SK-N-SH treated with all-trans-retinoic acid at 6 μM for 48 hours (cell line): Measurements from ENCODE around the gene OR4D6.

Experiments
- ATAC-seq: fragments of 200-7000 bp; cut with Tn5 transposase; 3 replicates; pipeline ENCODE4 v1.9.1; 2020; ENCODE audit warnings: mild to moderate bottlenecking, moderate library complexity
- ARNTL ChIP-seq: fragments of 450-650 bp; formaldehyde crosslinking; IDR thresholded peaks from 2 replicates; pipeline ENCODE4 v1.5.0; 2020; ENCODE audit warnings: low read depth, mild to moderate bottlenecking, moderate library complexity, borderline replicate concordance
- BACH2 ChIP-seq: fragments of 250-450 bp; sonication (Bioruptor Pico); IDR thresholded peaks from 2 replicates; pipeline ENCODE4 v1.9.0; 2021; ENCODE audit warnings: mild to moderate bottlenecking, borderline replicate concordance
- CREB5 ChIP-seq: fragments of 250-450 bp; sonication (Bioruptor Pico); IDR thresholded peaks from 2 replicates; pipeline ENCODE4 v1.5.1; 2020; ENCODE audit warnings: low read depth, mild to moderate bottlenecking, moderate library complexity
- CSDC2 ChIP-seq: fragments of 250-450 bp; sonication (Bioruptor Pico); IDR thresholded peaks from 2 replicates; pipeline ENCODE4 v1.5.0; 2020; ENCODE audit warnings: mild to moderate bottlenecking, moderate library complexity
- CSRNP3 ChIP-seq: fragments of 250-450 bp; sonication (Bioruptor Pico); IDR thresholded peaks from 2 replicates; pipeline ENCODE4 v1.5.1; 2021; ENCODE audit warnings: mild to moderate bottlenecking, moderate library complexity
- ESRRG ChIP-seq: fragments of 250-450 bp; sonication (Bioruptor Pico); IDR thresholded peaks from 2 replicates; pipeline ENCODE4 v1.6.1; 2021; ENCODE audit warnings: mild to moderate bottlenecking
- GLIS3 ChIP-seq: fragments of 250-450 bp; sonication (Bioruptor Pico); IDR thresholded peaks from 2 replicates; pipeline ENCODE4 v1.5.0; 2020; ENCODE audit warnings: mild to moderate bottlenecking, moderate library complexity
- OSR1 ChIP-seq: fragments of 250-450 bp; sonication (Bioruptor Pico); IDR thresholded peaks from 2 replicates; pipeline ENCODE4 v1.8.0; 2022; ENCODE audit warnings: moderate library complexity, mild to moderate bottlenecking, inconsistent platforms
- PATZ1 ChIP-seq: fragments of 250-450 bp; sonication (Bioruptor Pico); IDR thresholded peaks from 2 replicates; pipeline ENCODE4 v1.8.0; 2020; ENCODE audit warnings: mild to moderate bottlenecking, moderate library complexity, borderline replicate concordance
- PPARA ChIP-seq: fragments of 250-450 bp; sonication (Bioruptor Pico); IDR thresholded peaks from 2 replicates; pipeline ENCODE4 v1.5.0; 2020; ENCODE audit warnings: mild to moderate bottlenecking, borderline replicate concordance
- RARB ChIP-seq: fragments of 250-450 bp; sonication (Bioruptor Pico); IDR thresholded peaks from 2 replicates; pipeline ENCODE4 v1.8.0; 2021; ENCODE audit warnings: mild to moderate bottlenecking, moderate library complexity
- SNAI2 ChIP-seq: fragments of 250-450 bp; sonication (Bioruptor Pico); IDR thresholded peaks from 2 replicates; pipeline ENCODE4 v1.5.0; 2020; ENCODE audit warnings: mild to moderate bottlenecking, moderate library complexity
- TCF4 ChIP-seq: fragments of 250-450 bp; sonication (Bioruptor Pico); IDR thresholded peaks from 2 replicates; pipeline ENCODE4 v1.8.0; 2021; ENCODE audit warnings: mild to moderate bottlenecking, moderate library complexity, borderline replicate concordance
- TOX ChIP-seq: fragments of 250-450 bp; sonication (Bioruptor Pico); IDR thresholded peaks from 2 replicates; pipeline ENCODE4 v1.8.0; 2021; ENCODE audit warnings: mild to moderate bottlenecking, moderate library complexity, borderline replicate concordance
- TSHZ2 ChIP-seq: fragments of 250-450 bp; sonication (Bioruptor Pico); IDR thresholded peaks from 2 replicates; pipeline ENCODE4 v1.5.0; 2020; ENCODE audit warnings: mild to moderate bottlenecking, moderate library complexity
- ZC3H10 ChIP-seq: fragments of 250-450 bp; sonication (Bioruptor Pico); IDR thresholded peaks from 2 replicates; pipeline ENCODE4 v1.5.1; 2021; ENCODE audit warnings: mild to moderate bottlenecking, moderate library complexity
- ZFP3 ChIP-seq: fragments of 250-450 bp; sonication (Bioruptor Pico); IDR thresholded peaks from 2 replicates; pipeline ENCODE4 v1.5.0; 2020; ENCODE audit warnings: mild to moderate bottlenecking, moderate library complexity
- ZFP30 ChIP-seq: fragments of 450-650 bp; formaldehyde crosslinking; IDR thresholded peaks from 2 replicates; pipeline ENCODE4 v1.5.0; 2022; ENCODE audit warnings: mild to moderate bottlenecking, moderate library complexity
- ZNF565 ChIP-seq: fragments of 450-650 bp; formaldehyde crosslinking; conservative IDR thresholded peaks from 2 replicates; pipeline ENCODE4 v1.5.0; 2020; ENCODE audit warnings: low read depth, mild to moderate bottlenecking, moderate library complexity
- ZNF8 ChIP-seq: fragments of 450-650 bp; formaldehyde crosslinking; IDR thresholded peaks from 2 replicates; pipeline ENCODE4 v1.5.0; 2020; ENCODE audit warnings: mild to moderate bottlenecking, moderate library complexity

Gene OR4D6

GRCh38 chr11:59417023-59417422 lies 39.7 kb upstream of the OR4D6 start:
- no peak for TF ChIP-seq RARB (CRISPR knock-in tag)
- TF ChIP-seq PATZ1: no peak
- TF ChIP-seq ESRRG (CRISPR knock-in tag): no peak
- TF ChIP-seq ZNF565: no peak
- TF ChIP-seq ZNF8 (CRISPR knock-in tag): no peak
- TF ChIP-seq BACH2 (CRISPR knock-in tag): no peak
- no peak for ATAC-seq

GRCh38 chr11:59418156-59418555 lies 38.6 kb upstream of the OR4D6 start:
- TF ChIP-seq ZNF565 (no peak), TCF4 (CRISPR knock-in tag) (no peak), PPARA (no peak), GLIS3 (no peak), ZFP3 (CRISPR knock-in tag) (no peak), PATZ1 (no peak), TSHZ2 (CRISPR knock-in tag) (no peak), RARB (CRISPR knock-in tag) (no peak), OSR1 (CRISPR knock-in tag) (no peak), SNAI2 (no peak)
- ATAC-seq: no peak

- no peak for ATAC-seq
- TF ChIP-seq OSR1 (CRISPR knock-in tag): no peak
- TF ChIP-seq CSDC2 (CRISPR knock-in tag): no peak
- TF ChIP-seq TSHZ2 (CRISPR knock-in tag): no peak
- no peak for TF ChIP-seq TOX (CRISPR knock-in tag)
- TF ChIP-seq ZNF565: no peak
- TF ChIP-seq ZC3H10: no peak
- TF ChIP-seq ZFP3 (CRISPR knock-in tag): no peak
- TF ChIP-seq ARNTL (CRISPR knock-in tag): no peak
- no peak for TF ChIP-seq CREB5 (CRISPR knock-in tag)
Measured at GRCh38 chr11:59423835-59424234, 32.9 kb upstream of the OR4D6 start.

- no peak for ATAC-seq
- TF ChIP-seq CSRNP3 (CRISPR knock-in tag): no peak
- no peak for TF ChIP-seq GLIS3
- TF ChIP-seq ZFP30: no peak
- TF ChIP-seq ZNF8 (CRISPR knock-in tag): no peak
Measured at GRCh38 chr11:59425131-59425530, 31.6 kb upstream of the OR4D6 start.
